NCI-H2081 (cell line): ENCODE results near the gene MYO7A.
A peak's percentile ranks its signal among the peaks of the same experiment; 100 is the strongest.

Source experiments
- DNase-seq, 2 experiments: peaks; one replicate each; lab custom pipeline; 2025; lab: John Stamatoyannopoulos, UW

The MYO7A gene

GRCh38 chr11:77147036-77147315 is 18.9 kb downstream of the MYO7A start:
- no peak for DNase-seq

- peak in 1 of 2 experiments; percentile 9 for DNase-seq
Observed at GRCh38 chr11:77147668-77148321, 19.7 kb downstream of the MYO7A start.

GRCh38 chr11:77148963-77149715 is 21.1 kb downstream of the MYO7A start:
- DNase-seq, result no peak

- DNase-seq, result no peak
Observed at GRCh38 chr11:77149716-77150392, 21.8 kb downstream of the MYO7A start.

GRCh38 chr11:77150836-77151235 is 22.8 kb downstream of the MYO7A start:
- no peak for DNase-seq

GRCh38 chr11:77151804-77152509 is 23.9 kb downstream of the MYO7A start:
- DNase-seq, result no peak

- DNase-seq, result no peak
Observed at GRCh38 chr11:77152846-77153245, 24.8 kb downstream of the MYO7A start.

GRCh38 chr11:77153276-77154185 is 25.5 kb downstream of the MYO7A start:
- DNase-seq, result no peak

GRCh38 chr11:77154381-77155081 is 26.5 kb downstream of the MYO7A start:
- peak; percentile 27 to 59 for DNase-seq

GRCh38 chr11:77155082-77155475 is 27.0 kb downstream of the MYO7A start:
- DNase-seq, result no peak

GRCh38 chr11:77155556-77156130 is 27.6 kb downstream of the MYO7A start:
- no peak for DNase-seq

- no peak for DNase-seq
Observed at GRCh38 chr11:77156396-77157195, 28.6 kb downstream of the MYO7A start.

GRCh38 chr11:77158041-77158695 is 30.1 kb downstream of the MYO7A start:
- no peak for DNase-seq

GRCh38 chr11:77159219-77159936 is 31.3 kb downstream of the MYO7A start:
- DNase-seq, result no peak

GRCh38 chr11:77159937-77160495 is 32.0 kb downstream of the MYO7A start:
- DNase-seq, result no peak

GRCh38 chr11:77163271-77163670 is 35.2 kb downstream of the MYO7A start:
- no peak for DNase-seq

- DNase-seq, result no peak
Observed at GRCh38 chr11:77165066-77165465, 37.0 kb downstream of the MYO7A start.

GRCh38 chr11:77166021-77166420 is 38.0 kb downstream of the MYO7A start:
- no peak for DNase-seq
